Activated CD4-positive, alpha-beta T cell treated with anti-CD3 and anti-CD28 coated beads, Interleukin-2, amount 10 ng/mL, durations not matched to agents 7 days and 5 days (primary cell): ENCODE data around the gene SDC1. TPM values are rescaled to one million over a fixed set of nuclear protein-coding genes. Genes with fewer than 3 reads are reported as not detected.

Experiments used
- CTCF ChIA-PET: fragments of 350-600 bp; sonication (Branson Sonifier 250); formaldehyde crosslinking; loops from one replicate; lab custom pipeline; 2021; ENCODE audit warnings: antibody characterized with exemption; lab: Charles Lee
- POLR2A ChIA-PET: fragments of 350-600 bp; sonication (Branson Sonifier 250); formaldehyde crosslinking; loops from one replicate; lab custom pipeline; 2021; ENCODE audit warnings: antibody characterized with exemption; lab: Charles Lee
- DNase-seq: peaks from one replicate; pipeline ENCODE4 v3.0.0-alpha.2; 2020
- H3K27ac Mint-ChIP-seq: one replicate; pipeline ENCODE4 v1.8.0; 2021; ENCODE audit warnings: mild to moderate bottlenecking, moderate library complexity, mixed read lengths
- H3K27me3 Mint-ChIP-seq: one replicate; pipeline ENCODE4 v1.8.0; 2021; ENCODE audit warnings: mixed read lengths
- H3K36me3 Mint-ChIP-seq: one replicate; pipeline ENCODE4 v1.8.0; 2021; ENCODE audit warnings: low read depth, mixed read lengths
- H3K4me1 Mint-ChIP-seq: one replicate; pipeline ENCODE4 v1.8.0; 2021; ENCODE audit warnings: mixed read lengths
- H3K4me3 Mint-ChIP-seq: one replicate; pipeline ENCODE4 v1.8.0; 2021; ENCODE audit warnings: mild to moderate bottlenecking, moderate library complexity, mixed read lengths
- H3K9me3 Mint-ChIP-seq: one replicate; pipeline ENCODE4 v1.8.0; 2021; ENCODE audit warnings: mixed read lengths
- total RNA-seq, 2 experiments: library from RNA; stranded (reverse); gene quantifications; one replicate each; pipeline ENCODE4 v1.2.3, GENCODE V29; 2021

SDC1 gene
- total RNA-seq, 2 experiments from 2014 or later = 0.19 TPM; not detected in 1

- H3K4me3 Mint-ChIP-seq = no peak overlapping the region
- H3K27me3 Mint-ChIP-seq = peaks cover 2% of the 10 kb centered on the region
- no peak overlapping the region for H3K27ac Mint-ChIP-seq
- H3K36me3 Mint-ChIP-seq = no peaks in the 10 kb centered on the region
- ChIA-PET CTCF (no interaction called here), POLR2A (no interaction called here)
- no peaks in the 10 kb centered on the region for H3K4me1 Mint-ChIP-seq
- DNase-seq = no peak
- no peaks in the 10 kb centered on the region for H3K9me3 Mint-ChIP-seq
These were observed 51.9 kb downstream of the SDC1 start for GRCh38 chr2:20173064-20173463.

GRCh38 chr2:20172273-20173055 lies 52.5 kb downstream of the SDC1 start:
- Mint-ChIP-seq H3K9me3 (no peaks in the 10 kb centered on the region), H3K27me3 (peaks cover 2% of the 10 kb centered on the region), H3K4me1 (no peaks in the 10 kb centered on the region), H3K27ac (no peak overlapping the region), H3K4me3 (no peak overlapping the region), H3K36me3 (no peaks in the 10 kb centered on the region)
- no peak for DNase-seq
- ChIA-PET CTCF (no interaction called here), POLR2A (no interaction called here)

GRCh38 chr2:20171445-20171977 lies 53.4 kb downstream of the SDC1 start:
- POLR2A ChIA-PET = no interaction called here
- Mint-ChIP-seq H3K27me3 (peaks cover 2% of the 10 kb centered on the region), H3K9me3 (no peaks in the 10 kb centered on the region), H3K4me3 (no peak overlapping the region), H3K4me1 (no peaks in the 10 kb centered on the region), H3K27ac (no peak overlapping the region), H3K36me3 (no peaks in the 10 kb centered on the region)
- CTCF ChIA-PET = interaction anchor here (0.7 kb wide), 1 partner anchor 35 kb away, joined by 3 read pairs; no protein-coding TSS in a partner anchor
- no peak for DNase-seq

GRCh38 chr2:20170704-20171250 lies 54.2 kb downstream of the SDC1 start:
- no peak overlapping the region for H3K27ac Mint-ChIP-seq
- no peak overlapping the region for H3K4me3 Mint-ChIP-seq
- H3K27me3 Mint-ChIP-seq = peaks cover 2% of the 10 kb centered on the region
- ChIA-PET CTCF (interaction anchor here (0.7 kb wide), 1 partner anchor 35 kb away, joined by 3 read pairs; no protein-coding TSS in a partner anchor), POLR2A (no interaction called here)
- no peak for DNase-seq
- H3K9me3 Mint-ChIP-seq = no peaks in the 10 kb centered on the region
- H3K4me1 Mint-ChIP-seq = no peaks in the 10 kb centered on the region
- no peaks in the 10 kb centered on the region for H3K36me3 Mint-ChIP-seq

GRCh38 chr2:20169796-20170703 lies 54.9 kb downstream of the SDC1 start:
- CTCF ChIA-PET = no interaction called here
- no peaks in the 10 kb centered on the region for H3K36me3 Mint-ChIP-seq
- no peaks in the 10 kb centered on the region for H3K9me3 Mint-ChIP-seq
- H3K27me3 Mint-ChIP-seq = peaks cover 2% of the 10 kb centered on the region
- H3K4me3 Mint-ChIP-seq = no peak overlapping the region
- no peaks in the 10 kb centered on the region for H3K4me1 Mint-ChIP-seq
- H3K27ac Mint-ChIP-seq = no peak overlapping the region
- DNase-seq = no peak
- POLR2A ChIA-PET = no interaction called here

GRCh38 chr2:20168727-20169696 lies 55.9 kb downstream of the SDC1 start:
- Mint-ChIP-seq H3K4me3 (no peak overlapping the region), H3K27ac (no peak overlapping the region), H3K36me3 (no peaks in the 10 kb centered on the region), H3K4me1 (no peaks in the 10 kb centered on the region), H3K27me3 (peaks cover under 1% of the 10 kb centered on the region), H3K9me3 (no peaks in the 10 kb centered on the region)
- ChIA-PET POLR2A (no interaction called here), CTCF (no interaction called here)
- no peak for DNase-seq

GRCh38 chr2:20168048-20168726 lies 56.7 kb downstream of the SDC1 start:
- H3K4me3 Mint-ChIP-seq = no peak overlapping the region
- DNase-seq = no peak
- no peaks in the 10 kb centered on the region for H3K27me3 Mint-ChIP-seq
- no peaks in the 10 kb centered on the region for H3K36me3 Mint-ChIP-seq
- no peak overlapping the region for H3K27ac Mint-ChIP-seq
- POLR2A ChIA-PET = no interaction called here
- no peaks in the 10 kb centered on the region for H3K4me1 Mint-ChIP-seq
- CTCF ChIA-PET = interaction anchor here (1.0 kb wide), 1 partner anchor 492 kb away, joined by 3 read pairs; no protein-coding TSS in a partner anchor
- H3K9me3 Mint-ChIP-seq = no peaks in the 10 kb centered on the region

- no peak for DNase-seq
- Mint-ChIP-seq H3K27ac (no peak overlapping the region), H3K9me3 (no peaks in the 10 kb centered on the region), H3K4me1 (no peaks in the 10 kb centered on the region), H3K27me3 (peaks cover 2% of the 10 kb centered on the region), H3K4me3 (no peak overlapping the region), H3K36me3 (no peaks in the 10 kb centered on the region)
- CTCF ChIA-PET = interaction anchor here (1.0 kb wide), 1 partner anchor 493 kb away, joined by 3 read pairs; no protein-coding TSS in a partner anchor
- POLR2A ChIA-PET = no interaction called here
These were observed 57.6 kb downstream of the SDC1 start for GRCh38 chr2:20167356-20167755.

- Mint-ChIP-seq H3K9me3 (no peaks in the 10 kb centered on the region), H3K4me3 (no peak overlapping the region)
These were observed 59.0 kb downstream of the SDC1 start for GRCh38 chr2:20165677-20166509.

GRCh38 chr2:20164734-20165478 lies 60.0 kb downstream of the SDC1 start:
- POLR2A ChIA-PET = no interaction called here

More at GRCh38 chr2:20165677-20166509, 59.0 kb downstream of the SDC1 start:
- Mint-ChIP-seq H3K27me3 (peaks cover 5% of the 10 kb centered on the region), H3K4me1 (no peaks in the 10 kb centered on the region), H3K27ac (no peak overlapping the region), H3K36me3 (no peaks in the 10 kb centered on the region)
- POLR2A ChIA-PET = no interaction called here
- CTCF ChIA-PET = interaction anchor here (1.2 kb wide), 1 partner anchor 38 kb away, joined by 3 read pairs; no protein-coding TSS in a partner anchor
- no peak for DNase-seq

More at GRCh38 chr2:20164734-20165478, 60.0 kb downstream of the SDC1 start:
- Mint-ChIP-seq H3K4me1 (no peaks in the 10 kb centered on the region), H3K9me3 (no peaks in the 10 kb centered on the region), H3K27ac (no peak overlapping the region), H3K36me3 (no peaks in the 10 kb centered on the region), H3K27me3 (peaks cover 10% of the 10 kb centered on the region), H3K4me3 (no peak overlapping the region)
- DNase-seq = no peak
- CTCF ChIA-PET = no interaction called here
